Measurements from ENCODE around the gene NEK11.

NEK11 gene

GRCh38 chr3:131349454-131349853, 322.8 kb downstream of the NEK11 start:
- TF ChIP-seq, protein P1, sequence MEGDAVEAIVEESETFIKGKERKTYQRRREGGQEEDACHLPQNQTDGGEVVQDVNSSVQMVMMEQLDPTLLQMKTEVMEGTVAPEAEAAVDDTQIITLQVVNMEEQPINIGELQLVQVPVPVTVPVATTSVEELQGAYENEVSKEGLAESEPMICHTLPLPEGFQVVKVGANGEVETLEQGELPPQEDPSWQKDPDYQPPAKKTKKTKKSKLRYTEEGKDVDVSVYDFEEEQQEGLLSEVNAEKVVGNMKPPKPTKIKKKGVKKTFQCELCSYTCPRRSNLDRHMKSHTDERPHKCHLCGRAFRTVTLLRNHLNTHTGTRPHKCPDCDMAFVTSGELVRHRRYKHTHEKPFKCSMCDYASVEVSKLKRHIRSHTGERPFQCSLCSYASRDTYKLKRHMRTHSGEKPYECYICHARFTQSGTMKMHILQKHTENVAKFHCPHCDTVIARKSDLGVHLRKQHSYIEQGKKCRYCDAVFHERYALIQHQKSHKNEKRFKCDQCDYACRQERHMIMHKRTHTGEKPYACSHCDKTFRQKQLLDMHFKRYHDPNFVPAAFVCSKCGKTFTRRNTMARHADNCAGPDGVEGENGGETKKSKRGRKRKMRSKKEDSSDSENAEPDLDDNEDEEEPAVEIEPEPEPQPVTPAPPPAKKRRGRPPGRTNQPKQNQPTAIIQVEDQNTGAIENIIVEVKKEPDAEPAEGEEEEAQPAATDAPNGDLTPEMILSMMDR (conservative IDR thresholded peaks at IDR 0.05; ENCODE audit: low read depth, low read length) = no peak
- H3K4me3 ChIP-seq (ENCODE audit: low read depth, low read length) = no peak overlapping the region
- no peak for DNase-seq (ENCODE audit: low read depth)

- DNase-seq (ENCODE audit: low read depth) = peak; percentile 83
- TF ChIP-seq, protein P1 (conservative IDR thresholded peaks at IDR 0.05; ENCODE audit: low read depth, low read length) = no peak
- no peak overlapping the region for H3K4me3 ChIP-seq (ENCODE audit: low read depth, low read length)
Observed at GRCh38 chr3:131349946-131350347, 323.3 kb downstream of the NEK11 start.

DNA sequence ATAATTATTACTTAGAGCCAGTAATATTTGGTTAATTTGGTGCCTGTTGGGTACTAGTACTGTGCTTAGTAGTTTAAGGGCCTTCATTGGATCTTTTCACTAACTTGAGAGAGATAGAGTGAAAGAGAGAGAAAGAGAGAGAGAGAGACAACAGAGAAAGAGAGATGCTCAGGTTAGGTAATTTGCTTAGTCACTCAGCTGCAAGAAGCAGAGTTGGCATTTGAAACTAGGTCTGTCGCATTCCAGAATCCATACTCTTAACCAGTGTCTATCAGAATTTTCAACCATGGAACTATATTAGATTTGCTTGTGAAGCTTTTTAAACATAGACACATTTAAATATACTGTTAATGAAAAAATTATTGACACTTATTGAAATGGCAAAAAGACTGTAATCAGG, 323.8 kb downstream of the NEK11 start:
- DNase-seq (ENCODE audit: low read depth) = peak; percentile 57
- TF ChIP-seq, protein P1 (conservative IDR thresholded peaks at IDR 0.05; ENCODE audit: low read depth, low read length) = no peak
- H3K4me3 ChIP-seq (ENCODE audit: low read depth, low read length) = no peak overlapping the region

DNA sequence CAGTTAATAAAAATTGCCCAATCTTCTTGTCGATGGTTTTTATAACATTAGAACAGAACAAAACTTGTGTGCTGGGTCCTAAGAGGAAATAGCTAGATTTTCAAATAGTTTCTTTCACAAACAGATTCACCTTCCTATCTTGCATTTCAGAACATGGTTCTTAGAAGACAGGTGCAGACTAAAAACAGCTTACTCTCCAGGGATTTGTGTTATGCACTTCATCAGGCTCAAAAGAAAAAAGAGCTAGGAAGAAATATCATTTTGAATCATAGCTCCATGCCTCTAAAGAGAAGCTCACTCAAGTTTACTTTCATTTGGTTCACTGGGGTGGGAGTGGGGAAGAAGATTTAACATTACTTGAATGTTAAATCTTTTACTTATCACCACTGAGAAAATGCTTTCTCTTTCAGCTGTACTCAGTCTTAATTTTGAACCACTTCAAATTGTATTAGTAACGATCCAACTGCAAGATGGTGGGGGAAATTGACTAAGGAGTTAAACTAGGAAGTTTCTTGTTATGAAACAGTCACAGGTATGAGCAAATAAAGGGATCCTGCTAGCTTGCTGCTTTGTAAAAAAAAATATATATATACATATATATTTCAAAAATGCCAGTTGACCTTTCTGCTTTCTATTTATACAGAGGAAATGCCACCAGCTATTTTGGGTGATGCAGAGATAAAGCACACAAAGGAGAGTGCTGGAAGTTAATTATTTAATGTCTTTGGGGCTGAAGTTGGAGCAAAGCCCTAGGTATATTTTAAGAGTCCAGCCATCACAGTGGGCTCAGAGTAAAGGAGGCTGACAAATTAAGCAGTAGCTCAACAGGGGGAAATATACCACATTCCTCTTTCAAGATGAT, 326.6 kb downstream of the NEK11 start:
- no peak overlapping the region for H3K4me3 ChIP-seq (ENCODE audit: low read depth, low read length)
- DNase-seq (ENCODE audit: low read depth) = no peak
- TF ChIP-seq, protein P1 (conservative IDR thresholded peaks at IDR 0.05; ENCODE audit: low read depth, low read length) = no peak

GRCh38 chr3:131353986-131354385, 327.3 kb downstream of the NEK11 start:
- TF ChIP-seq, protein P1 (conservative IDR thresholded peaks at IDR 0.05; ENCODE audit: low read depth, low read length) = no peak
- no peak overlapping the region for H3K4me3 ChIP-seq (ENCODE audit: low read depth, low read length)
- no peak for DNase-seq (ENCODE audit: low read depth)

GRCh38 chr3:131356006-131356595, 329.4 kb downstream of the NEK11 start:
- DNase-seq (ENCODE audit: low read depth) = no peak
- TF ChIP-seq, protein P1 (conservative IDR thresholded peaks at IDR 0.05; ENCODE audit: low read depth, low read length) = no peak
- no peak overlapping the region for H3K4me3 ChIP-seq (ENCODE audit: low read depth, low read length)

All from choroid plexus epithelial cell (primary cell).